Neuronal stem cell (in vitro differentiated cells): ENCODE results near the gene ZNF236.

Experiments used
- DNase-seq: peaks from one replicate; pipeline ENCODE4 v3.0.0-alpha.2; 2013; ENCODE audit warnings: low spot score
- H2AFZ ChIP-seq: one replicate; pipeline ENCODE4 v1.6.1; 2013; ENCODE audit warnings: mild to moderate bottlenecking, low read length, inconsistent platforms
- H2AK5ac ChIP-seq: 2 replicates; pipeline ENCODE4 v1.6.1; 2013; ENCODE audit warnings: low read depth, mild to moderate bottlenecking, inconsistent platforms, low read length, moderate library complexity, mixed read lengths
- H2BK120ac ChIP-seq: 2 replicates; pipeline ENCODE4 v1.6.1; 2013; ENCODE audit warnings: low read depth, mild to moderate bottlenecking, inconsistent platforms, low read length, moderate library complexity, mixed read lengths
- H2BK12ac ChIP-seq: one replicate; pipeline ENCODE4 v1.6.1; 2013; ENCODE audit warnings: low read length, inconsistent platforms
- H2BK15ac ChIP-seq: 2 replicates; pipeline ENCODE4 v1.6.1; 2013; ENCODE audit warnings: mild to moderate bottlenecking, low read length, inconsistent platforms, mixed read lengths
- H2BK5ac ChIP-seq: one replicate; pipeline ENCODE4 v1.6.1; 2013; ENCODE audit warnings: inconsistent platforms, mild to moderate bottlenecking, low read length, moderate library complexity
- H3K14ac ChIP-seq: one replicate; pipeline ENCODE4 v1.6.1; 2013; ENCODE audit warnings: low read length, inconsistent platforms
- H3K18ac ChIP-seq: 2 replicates; pipeline ENCODE4 v1.6.1; 2013; ENCODE audit warnings: low read length, inconsistent platforms
- H3K23ac ChIP-seq: 2 replicates; pipeline ENCODE4 v1.6.1; 2013; ENCODE audit warnings: low read depth, mild to moderate bottlenecking, mixed read lengths, low read length, inconsistent platforms; ENCODE audit not compliant: poor library complexity
- H3K27ac ChIP-seq: replicated peaks from 3 replicates; pipeline ENCODE4 v1.5.1; 2013; ENCODE audit warnings: low read length, inconsistent platforms
- H3K27me3 ChIP-seq, 3 experiments: 2 replicates each; pipeline ENCODE4 v1.6.1; 2013; ENCODE audit warnings: low read length in 3 of 3, mild to moderate bottlenecking in 2 of 3, inconsistent platforms in 1 of 3, low read depth in 1 of 3, mixed read lengths in 1 of 3, moderate library complexity in 1 of 3; ENCODE audit not compliant: control insufficient read depth in 3 of 3, insufficient read depth in 3 of 3
- H3K36me3 ChIP-seq, 2 donors: replicated peaks in 1 of 2; 2 replicates each; pipeline ENCODE4 v1.6.1; 2013; ENCODE audit warnings: low read length in 2 of 2; ENCODE audit not compliant: control insufficient read depth in 2 of 2, insufficient read depth in 2 of 2
- H3K4ac ChIP-seq: 2 replicates; pipeline ENCODE4 v1.6.1; 2013; ENCODE audit warnings: inconsistent platforms, mild to moderate bottlenecking, low read length, moderate library complexity
- H3K4me1 ChIP-seq, 2 donors: 1 replicate in 1 of 2; 2 replicates in 1 of 2; pipeline ENCODE4 v1.6.1; 2013; ENCODE audit warnings: low read length in 2 of 2, low read depth in 1 of 2; ENCODE audit not compliant: control insufficient read depth in 2 of 2, insufficient read depth in 1 of 2
- H3K4me2 ChIP-seq: one replicate; pipeline ENCODE4 v1.6.1; 2013; ENCODE audit warnings: mild to moderate bottlenecking, low read length, inconsistent platforms; ENCODE audit not compliant: insufficient read depth, poor library complexity, severe bottlenecking
- H3K4me3 ChIP-seq, 2 donors: 2 replicates each; pipeline ENCODE4 v1.5.1; 2013; ENCODE audit warnings: low read length in 2 of 2, mild to moderate bottlenecking in 2 of 2, inconsistent platforms in 1 of 2, moderate library complexity in 1 of 2
- H3K79me1 ChIP-seq: one replicate; pipeline ENCODE4 v1.6.1; 2013; ENCODE audit warnings: low read depth, mild to moderate bottlenecking, inconsistent platforms, low read length, moderate library complexity
- H3K9ac ChIP-seq: one replicate; pipeline ENCODE4 v1.6.1; 2013; ENCODE audit warnings: mild to moderate bottlenecking, low read depth, low read length, inconsistent platforms; ENCODE audit not compliant: poor library complexity
- H3K9me3 ChIP-seq, 2 donors: replicated peaks in 1 of 2; 2 replicates each; pipeline versions ENCODE3 to v1.6.1; 2013; ENCODE audit warnings: low read length in 2 of 2, mild to moderate bottlenecking in 2 of 2, inconsistent platforms in 1 of 2, low read depth in 1 of 2, mixed read lengths in 1 of 2, moderate library complexity in 1 of 2; ENCODE audit not compliant: control insufficient read depth in 2 of 2, insufficient read depth in 1 of 2
- H4K8ac ChIP-seq: one replicate; pipeline ENCODE4 v1.6.1; 2013; ENCODE audit warnings: low read depth, mild to moderate bottlenecking, inconsistent platforms, low read length, moderate library complexity
- H4K91ac ChIP-seq: one replicate; pipeline ENCODE4 v1.6.1; 2013; ENCODE audit warnings: low read length, low read depth, mild to moderate bottlenecking, inconsistent platforms; ENCODE audit not compliant: poor library complexity
- WGBS, 2 donors: extraction: QIAGEN DNeasy Blood & Tissue Kit; methylation state at CpG; one replicate each; pipeline ENCODE4 v1.1.7; 2013; ENCODE audit warnings: missing lambda C conversion rate in 2 of 2, mixed read lengths in 1 of 2; ENCODE audit not compliant: insufficient read length in 2 of 2, insufficient replicate concordance in 1 of 2; ENCODE audit errors: extremely low coverage in 2 of 2; 5-methylcytosine and 5-hydroxymethylcytosine counted together

ZNF236 gene

DNA sequence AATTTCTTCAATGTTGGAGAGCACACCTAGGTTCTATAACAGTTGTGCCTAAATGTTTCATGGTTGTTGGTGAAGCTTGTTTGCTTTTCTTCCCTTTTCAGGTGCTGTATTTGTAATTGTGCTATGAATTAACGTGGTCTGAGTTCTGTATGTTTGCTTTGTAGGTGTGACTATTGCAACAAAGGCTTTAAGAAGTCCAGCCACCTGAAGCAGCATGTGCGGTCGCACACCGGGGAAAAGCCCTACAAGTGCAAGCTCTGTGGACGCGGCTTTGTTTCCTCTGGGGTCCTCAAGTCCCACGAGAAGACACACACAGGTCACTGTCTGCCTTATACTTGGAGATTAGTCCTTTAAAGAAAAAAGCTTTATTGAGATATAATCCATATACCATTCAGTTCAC lies 91.2 kb downstream of the ZNF236 start:
- H3K9ac ChIP-seq: no peak overlapping the region
- no peak overlapping the region for H3K23ac ChIP-seq
- H4K8ac ChIP-seq: no peak overlapping the region
- H3K27ac ChIP-seq: no peak overlapping the region
- WGBS, 2 donors: no CpG with 5 or more reads among the region's 7 CpGs
- no peak overlapping the region for H2BK120ac ChIP-seq
- H2AK5ac ChIP-seq: no peak overlapping the region
- no peaks in the 10 kb centered on the region for H3K4me1 ChIP-seq
- no peak overlapping the region for H2AFZ ChIP-seq
- H3K9me3 ChIP-seq: no peaks in the 10 kb centered on the region
- H3K36me3 ChIP-seq: peaks cover 12 to 96% of the 10 kb centered on the region in 2 donors
- H3K4ac ChIP-seq: no peak overlapping the region
- no peak overlapping the region for H3K4me2 ChIP-seq
- no peak overlapping the region for H3K14ac ChIP-seq
- H3K79me1 ChIP-seq: no peaks in the 10 kb centered on the region
- no peaks in the 10 kb centered on the region for H3K27me3 ChIP-seq
- no peak overlapping the region for H3K4me3 ChIP-seq
- H2BK15ac ChIP-seq: no peak overlapping the region
- no peak for DNase-seq
- no peak overlapping the region for H4K91ac ChIP-seq
- H3K18ac ChIP-seq: no peak overlapping the region
- no peak overlapping the region for H2BK12ac ChIP-seq
- H2BK5ac ChIP-seq: no peak overlapping the region

DNA sequence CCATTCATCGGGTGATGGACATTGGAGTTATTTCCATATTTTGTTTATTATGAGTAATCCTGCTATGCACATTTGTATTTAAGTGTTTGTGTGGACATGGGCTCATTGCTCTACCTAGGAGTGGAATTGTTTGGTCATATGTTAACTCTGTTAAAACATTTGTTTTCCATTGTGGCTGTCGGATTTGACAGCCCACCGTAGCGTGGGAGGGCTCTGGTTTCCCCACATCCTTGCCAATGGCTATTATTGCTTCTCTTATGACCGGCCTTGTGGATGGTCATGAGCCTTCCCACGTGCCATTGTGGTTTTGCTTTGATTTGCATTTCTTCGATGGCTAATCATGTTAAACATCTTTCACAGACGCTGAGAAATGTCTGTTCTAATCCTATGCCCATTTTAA lies 92.0 kb downstream of the ZNF236 start:
- no peak for DNase-seq
- no peak overlapping the region for H4K8ac ChIP-seq
- no peaks in the 10 kb centered on the region for H3K4me1 ChIP-seq
- peaks cover 12 to 97% of the 10 kb centered on the region in 2 donors for H3K36me3 ChIP-seq
- H3K14ac ChIP-seq: no peak overlapping the region
- no peak overlapping the region for H3K27ac ChIP-seq
- no peak overlapping the region for H2BK12ac ChIP-seq
- no peaks in the 10 kb centered on the region for H3K9me3 ChIP-seq
- no peak overlapping the region for H3K23ac ChIP-seq
- WGBS, 2 donors: no CpG with 5 or more reads among the region's 8 CpGs
- H3K18ac ChIP-seq: no peak overlapping the region
- H2BK5ac ChIP-seq: no peak overlapping the region
- no peaks in the 10 kb centered on the region for H3K79me1 ChIP-seq
- no peak overlapping the region for H3K9ac ChIP-seq
- H2BK15ac ChIP-seq: no peak overlapping the region
- H2BK120ac ChIP-seq: no peak overlapping the region
- no peak overlapping the region for H3K4me2 ChIP-seq
- H2AFZ ChIP-seq: no peak overlapping the region
- no peak overlapping the region for H2AK5ac ChIP-seq
- no peak overlapping the region for H4K91ac ChIP-seq
- H3K4ac ChIP-seq: no peak overlapping the region
- no peaks in the 10 kb centered on the region for H3K27me3 ChIP-seq
- H3K4me3 ChIP-seq: no peak overlapping the region

DNA sequence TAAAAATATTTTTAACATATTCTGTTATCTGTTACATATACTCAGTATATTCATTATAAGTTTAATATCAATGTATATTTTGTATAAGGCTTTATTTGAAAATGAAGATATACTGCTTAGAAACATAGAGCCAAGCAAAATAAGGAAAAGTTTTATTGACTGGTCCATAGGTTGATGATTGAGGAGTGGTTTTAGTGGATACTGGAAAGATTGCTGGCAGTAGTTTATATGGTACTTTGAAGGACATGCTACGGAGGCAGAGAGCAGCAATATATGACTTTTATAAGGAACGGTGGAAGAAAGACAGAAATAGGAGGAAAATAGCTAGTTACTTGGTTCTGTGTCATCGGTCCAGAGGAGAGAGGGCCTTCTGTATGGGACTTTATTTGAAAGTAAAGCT lies 92.4 kb downstream of the ZNF236 start:
- Histone ChIP-seq H4K8ac (no peak overlapping the region), H3K27ac (no peak overlapping the region), H2BK12ac (no peak overlapping the region), H4K91ac (no peak overlapping the region), H3K4me1 (no peaks in the 10 kb centered on the region), H3K4me2 (no peak overlapping the region), H2BK15ac (no peak overlapping the region), H3K23ac (no peak overlapping the region), H3K79me1 (no peaks in the 10 kb centered on the region), H3K27me3 (no peaks in the 10 kb centered on the region), H3K4ac (no peak overlapping the region), H3K9me3 (no peaks in the 10 kb centered on the region), H2AFZ (no peak overlapping the region), H3K36me3 (peaks cover 14 to 97% of the 10 kb centered on the region in 2 donors), H3K4me3 (no peak overlapping the region), H2AK5ac (no peak overlapping the region), H2BK5ac (no peak overlapping the region), H3K14ac (no peak overlapping the region), H3K9ac (no peak overlapping the region), H3K18ac (no peak overlapping the region), H2BK120ac (no peak overlapping the region)
- DNase-seq: no peak
- WGBS, 2 donors: no CpG with 5 or more reads among the region's 3 CpGs

DNA sequence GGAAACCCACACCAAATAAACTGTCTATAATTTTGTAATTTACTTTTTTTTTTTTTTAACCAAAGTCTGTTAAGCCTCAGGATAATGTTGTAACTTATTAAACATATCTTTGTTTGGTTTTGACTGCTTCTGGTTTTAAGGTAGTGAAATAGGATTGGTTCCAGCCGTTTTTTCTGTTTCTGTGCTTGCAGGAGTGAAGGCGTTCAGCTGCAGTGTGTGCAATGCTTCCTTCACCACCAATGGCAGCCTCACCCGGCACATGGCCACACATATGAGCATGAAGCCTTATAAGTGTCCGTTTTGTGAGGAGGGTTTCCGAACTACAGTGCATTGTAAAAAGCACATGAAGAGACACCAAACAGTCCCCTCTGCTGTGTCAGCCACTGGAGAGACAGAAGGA lies 93.1 kb downstream of the ZNF236 start:
- Histone ChIP-seq H2BK15ac (no peak overlapping the region), H3K4ac (no peak overlapping the region), H3K27me3 (no peaks in the 10 kb centered on the region), H3K18ac (no peak overlapping the region), H3K23ac (no peak overlapping the region), H2AK5ac (no peak overlapping the region), H2BK5ac (no peak overlapping the region), H2AFZ (no peak overlapping the region), H2BK120ac (no peak overlapping the region), H4K91ac (no peak overlapping the region), H3K14ac (no peak overlapping the region), H2BK12ac (no peak overlapping the region), H3K27ac (no peak overlapping the region), H3K4me3 (no peak overlapping the region), H3K36me3 (peaks cover 15 to 94% of the 10 kb centered on the region in 2 donors), H3K9ac (no peak overlapping the region), H3K4me2 (no peak overlapping the region), H4K8ac (no peak overlapping the region), H3K9me3 (no peaks in the 10 kb centered on the region), H3K79me1 (no peaks in the 10 kb centered on the region), H3K4me1 (no peaks in the 10 kb centered on the region)
- no peak for DNase-seq
- no CpG with 5 or more reads among the region's 5 CpGs for WGBS, 2 donors
